GM19193 (cell line): ENCODE data around the gene RTN4RL1.
A peak's percentile ranks its signal among the peaks of the same experiment; 100 is the strongest.

Source experiments
- POLR2A ChIP-seq: IDR thresholded peaks from 4 replicates; pipeline ENCODE4 v1.6.1; 2011; ENCODE audit not compliant: insufficient read depth, insufficient read length; ENCODE audit errors: extremely low read depth

The RTN4RL1 gene

DNA sequence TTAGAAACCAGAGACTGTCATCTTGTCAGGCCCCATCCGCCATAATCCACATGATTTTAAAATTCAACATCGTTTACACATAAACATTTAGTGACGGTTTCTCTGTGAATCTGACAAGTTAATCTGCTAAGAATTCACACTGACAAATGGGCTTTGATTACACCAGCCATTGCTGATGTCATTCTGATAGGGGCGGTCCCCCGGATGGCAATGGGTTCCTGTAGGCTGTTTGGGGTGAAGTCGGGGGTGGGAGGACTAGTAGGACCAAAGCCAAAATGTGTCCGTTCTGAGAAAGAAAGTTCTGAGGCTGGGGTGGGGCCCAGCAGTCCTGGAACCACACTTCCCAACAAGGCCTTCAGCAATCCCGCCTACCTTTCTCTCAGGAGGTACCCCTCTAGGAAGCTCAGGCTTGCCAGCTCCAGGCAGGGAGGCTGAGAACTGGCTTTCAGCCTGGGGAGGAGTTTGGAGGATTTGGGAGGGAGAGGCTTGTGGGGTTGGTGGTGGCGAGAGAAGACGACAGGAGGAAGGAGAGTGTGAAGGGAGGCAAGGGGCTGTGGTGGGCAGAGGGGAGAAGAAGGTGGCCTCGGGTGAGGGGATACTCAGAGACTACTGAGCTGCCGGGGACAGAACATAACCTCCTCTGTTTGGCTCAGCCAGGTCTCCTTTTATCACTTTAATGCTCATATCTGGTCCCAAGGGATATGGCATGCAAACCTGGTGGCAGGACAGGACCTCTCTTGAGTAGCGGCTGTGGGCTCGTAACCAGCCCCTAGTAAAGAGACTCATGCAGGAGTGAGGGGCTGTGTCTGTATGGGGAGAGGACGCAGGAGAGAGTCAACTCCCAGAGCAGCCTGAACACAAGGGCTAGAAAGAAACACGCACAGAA, 38.4 kb upstream of the RTN4RL1 start:
- peak; percentile 3 for TF ChIP-seq POLR2A

DNA sequence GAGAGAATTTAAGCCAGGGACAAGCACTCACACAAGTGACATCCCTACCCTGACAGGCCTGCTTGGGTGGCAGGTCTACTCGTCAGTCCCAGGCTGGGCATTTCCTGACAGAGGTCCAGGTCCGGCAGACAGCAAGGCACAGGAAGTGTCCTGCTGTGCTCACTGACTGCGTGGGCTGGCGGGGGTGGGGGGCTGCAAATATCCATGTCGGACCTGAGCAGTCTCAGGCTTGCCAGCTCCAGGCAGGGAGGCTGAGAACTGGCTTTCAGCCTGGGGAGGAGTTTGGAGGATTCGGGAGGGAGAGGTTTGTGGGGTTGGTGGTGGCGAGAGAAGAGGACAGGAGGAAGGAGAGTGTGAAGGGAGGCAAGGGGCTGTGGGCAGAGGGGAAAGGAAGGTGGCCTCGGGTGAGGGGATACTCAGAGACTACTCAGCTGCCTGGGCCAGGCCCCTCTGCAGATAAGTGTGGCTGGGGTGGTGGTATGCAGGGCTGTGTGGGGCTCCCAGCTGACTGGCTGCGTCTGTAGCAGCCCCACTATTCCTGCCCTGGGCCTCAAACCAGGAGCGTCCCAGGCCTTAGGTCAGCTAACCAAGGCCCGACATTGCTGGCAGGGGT, 37.5 kb upstream of the RTN4RL1 start:
- TF ChIP-seq POLR2A: no peak

DNA sequence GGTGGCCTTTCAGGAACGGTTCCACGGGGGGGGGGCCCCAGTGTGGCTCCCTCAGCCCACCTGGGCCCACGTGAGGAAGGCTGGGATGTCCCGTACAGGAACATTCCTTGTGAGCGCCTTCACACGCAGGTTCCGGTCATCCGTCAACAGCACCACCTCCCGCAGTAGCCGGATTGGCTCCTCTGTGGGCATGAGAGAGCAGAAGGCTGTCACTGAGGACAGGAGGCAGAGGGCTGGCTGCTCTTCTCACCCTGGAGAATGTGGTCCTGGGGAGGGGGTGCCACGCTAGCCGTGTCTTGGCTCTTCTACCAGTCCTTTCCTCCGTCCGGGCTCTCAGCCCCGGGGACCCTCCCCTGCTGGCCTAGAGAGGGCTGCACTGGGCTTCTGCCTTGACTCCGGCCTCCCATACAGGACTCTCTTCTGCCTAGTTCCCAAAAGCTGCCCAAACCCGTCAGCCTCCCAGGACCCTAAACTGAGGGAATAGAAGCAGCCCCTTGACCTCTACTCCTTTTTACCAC, 36.4 kb upstream of the RTN4RL1 start:
- no peak for TF ChIP-seq POLR2A

DNA sequence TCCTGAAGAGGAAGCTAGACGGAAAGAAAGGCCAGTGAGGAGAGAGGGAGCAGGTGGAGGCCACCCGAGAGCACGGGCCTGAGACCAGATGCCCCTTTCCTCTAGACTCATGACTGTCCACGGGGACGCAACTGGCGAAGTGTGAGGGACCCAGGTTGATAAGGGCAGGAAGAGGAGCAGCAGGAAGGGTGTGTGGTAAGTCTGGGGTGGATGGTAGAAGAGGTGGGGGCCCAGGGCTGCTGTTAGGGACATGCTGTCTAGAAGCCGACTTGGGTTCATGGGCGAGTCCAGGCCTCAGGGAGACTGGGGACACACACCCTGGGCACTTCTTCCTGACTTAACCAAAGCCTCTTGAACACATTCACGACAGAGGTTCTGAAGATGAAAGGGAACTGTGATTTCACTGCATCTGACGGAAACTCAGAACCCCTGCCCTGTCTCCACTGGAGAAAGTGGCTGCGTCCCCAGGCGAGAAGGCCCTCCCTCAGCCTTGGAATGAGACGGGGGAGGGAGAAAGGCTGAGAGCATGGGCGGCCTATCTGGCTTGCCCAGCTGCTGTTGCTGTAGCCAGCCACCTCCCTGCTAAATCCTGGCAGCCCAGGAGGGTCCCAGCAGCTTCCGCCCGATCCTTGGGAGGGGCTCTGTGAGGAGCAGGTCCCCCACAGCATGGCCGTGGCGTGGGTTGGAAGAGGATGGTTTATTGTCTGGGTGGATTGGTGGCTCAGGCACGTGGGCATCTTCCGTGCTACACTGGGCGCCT, 35.7 kb upstream of the RTN4RL1 start:
- no peak for TF ChIP-seq POLR2A

DNA sequence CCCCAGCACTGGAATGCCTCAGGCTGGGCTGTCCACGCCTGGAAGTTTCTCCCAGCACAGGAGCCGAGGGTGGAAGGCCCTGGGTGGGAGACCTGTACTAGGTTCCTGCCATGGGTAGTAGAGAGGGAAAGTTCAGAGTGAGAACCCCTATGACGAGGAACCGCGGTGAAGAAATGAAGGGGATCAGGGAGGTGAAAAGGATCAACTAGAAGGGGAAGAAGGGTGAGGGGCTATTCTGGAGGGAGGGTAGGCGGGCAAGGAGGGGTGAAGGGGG, 35.2 kb upstream of the RTN4RL1 start:
- TF ChIP-seq POLR2A: peak; percentile 23

DNA sequence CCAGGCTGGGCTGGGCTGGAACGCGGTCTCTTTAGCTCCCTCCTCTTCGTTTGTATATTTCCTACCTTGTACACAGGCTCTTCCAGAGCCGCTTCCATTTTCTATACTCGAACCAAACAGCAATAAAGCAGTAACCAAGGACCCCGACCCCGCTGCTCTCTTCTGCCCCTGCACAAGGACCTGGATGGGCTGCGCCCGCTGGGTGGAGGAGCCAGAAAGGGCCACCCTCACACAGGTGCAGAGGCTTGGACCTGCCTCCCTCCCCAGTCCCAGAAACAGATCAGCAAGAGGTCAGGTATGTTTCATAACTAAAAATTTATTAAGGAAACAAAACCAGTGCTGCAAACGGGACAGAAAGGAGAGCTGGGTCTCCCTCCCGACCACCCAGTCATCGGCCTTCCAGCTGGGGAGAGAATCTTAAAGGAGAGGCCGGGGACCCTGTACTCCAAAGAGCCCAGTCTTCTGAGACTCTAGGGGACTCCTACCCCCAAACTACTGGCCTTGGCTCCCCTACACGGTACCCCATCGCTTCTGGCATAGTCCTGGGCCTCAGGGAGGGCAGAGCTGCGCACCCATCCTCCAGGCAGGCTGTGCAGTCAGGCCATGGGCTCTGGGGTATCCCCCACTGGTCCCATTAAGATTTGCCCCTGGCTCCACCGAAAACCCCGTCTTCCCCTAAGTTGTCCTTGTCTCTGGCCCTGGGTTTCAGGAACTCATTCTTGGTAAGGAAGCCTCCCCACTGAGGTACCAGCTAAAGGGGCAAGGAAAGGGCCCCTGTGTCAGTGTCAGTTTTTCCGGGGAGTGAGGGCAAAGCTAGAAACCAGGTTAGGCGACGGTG, 34.6 kb upstream of the RTN4RL1 start:
- no peak for TF ChIP-seq POLR2A

DNA sequence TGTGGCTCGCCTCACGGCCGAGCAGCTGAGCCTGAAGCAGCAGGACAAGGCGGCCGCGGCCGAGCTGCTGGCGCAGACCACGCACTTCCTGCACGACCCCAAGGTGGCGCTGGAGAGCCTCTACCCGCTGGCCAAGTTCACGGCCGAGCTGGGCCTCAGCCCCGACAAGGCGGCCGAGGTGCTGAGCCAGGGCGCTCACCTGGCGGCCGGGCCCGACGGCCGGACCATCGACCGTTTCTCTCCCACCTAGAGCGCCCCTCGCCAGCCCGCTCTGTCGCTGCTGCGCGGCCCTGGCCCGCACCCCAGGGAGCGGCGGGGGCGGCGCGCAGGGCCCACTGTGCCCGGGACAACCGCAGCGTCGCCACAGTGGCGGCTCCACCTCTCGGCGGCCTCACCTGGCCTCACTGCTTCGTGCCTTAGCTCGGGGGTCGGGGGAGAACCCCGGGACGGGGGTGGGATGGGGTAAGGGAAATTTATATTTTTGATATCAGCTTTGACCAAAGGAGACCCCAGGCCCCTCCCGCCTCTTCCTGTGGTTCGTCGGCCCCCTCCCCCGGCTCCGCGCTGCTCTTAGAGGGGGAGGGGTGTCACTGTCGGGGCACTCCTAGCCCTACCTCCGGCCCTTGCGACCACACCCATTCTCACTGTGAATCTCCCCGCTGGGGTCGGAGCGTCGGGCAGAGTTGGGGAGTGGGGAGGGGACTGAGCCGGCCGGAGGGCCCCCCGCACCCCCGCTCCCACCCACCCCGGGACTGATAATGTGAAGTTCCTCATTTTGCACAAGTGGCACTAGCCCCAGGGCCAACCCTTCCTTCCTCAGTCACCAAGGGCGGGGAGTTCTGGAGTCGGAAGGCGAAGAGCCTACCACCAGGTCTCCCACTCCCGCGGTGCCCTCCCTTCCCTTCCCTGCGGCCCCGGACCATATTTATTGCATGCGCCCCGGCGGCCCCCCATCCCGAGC, 33.7 kb upstream of the RTN4RL1 start:
- TF ChIP-seq POLR2A: peak; percentile 18

DNA sequence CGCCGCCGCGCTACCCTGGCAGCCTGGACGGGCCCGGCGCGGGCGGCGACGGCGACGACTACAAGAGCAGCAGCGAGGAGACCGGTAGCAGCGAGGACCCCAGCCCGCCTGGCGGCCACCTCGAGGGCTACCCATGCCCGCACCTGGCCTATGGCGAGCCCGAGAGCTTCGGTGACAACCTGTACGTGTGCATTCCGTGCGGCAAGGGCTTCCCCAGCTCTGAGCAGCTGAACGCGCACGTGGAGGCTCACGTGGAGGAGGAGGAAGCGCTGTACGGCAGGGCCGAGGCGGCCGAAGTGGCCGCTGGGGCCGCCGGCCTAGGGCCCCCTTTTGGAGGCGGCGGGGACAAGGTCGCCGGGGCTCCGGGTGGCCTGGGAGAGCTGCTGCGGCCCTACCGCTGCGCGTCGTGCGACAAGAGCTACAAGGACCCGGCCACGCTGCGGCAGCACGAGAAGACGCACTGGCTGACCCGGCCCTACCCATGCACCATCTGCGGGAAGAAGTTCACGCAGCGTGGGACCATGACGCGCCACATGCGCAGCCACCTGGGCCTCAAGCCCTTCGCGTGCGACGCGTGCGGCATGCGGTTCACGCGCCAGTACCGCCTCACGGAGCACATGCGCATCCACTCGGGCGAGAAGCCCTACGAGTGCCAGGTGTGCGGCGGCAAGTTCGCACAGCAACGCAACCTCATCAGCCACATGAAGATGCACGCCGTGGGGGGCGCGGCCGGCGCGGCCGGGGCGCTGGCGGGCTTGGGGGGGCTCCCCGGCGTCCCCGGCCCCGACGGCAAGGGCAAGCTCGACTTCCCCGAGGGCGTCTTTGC, 32.8 kb upstream of the RTN4RL1 start:
- peak; percentile 22 for TF ChIP-seq POLR2A

DNA sequence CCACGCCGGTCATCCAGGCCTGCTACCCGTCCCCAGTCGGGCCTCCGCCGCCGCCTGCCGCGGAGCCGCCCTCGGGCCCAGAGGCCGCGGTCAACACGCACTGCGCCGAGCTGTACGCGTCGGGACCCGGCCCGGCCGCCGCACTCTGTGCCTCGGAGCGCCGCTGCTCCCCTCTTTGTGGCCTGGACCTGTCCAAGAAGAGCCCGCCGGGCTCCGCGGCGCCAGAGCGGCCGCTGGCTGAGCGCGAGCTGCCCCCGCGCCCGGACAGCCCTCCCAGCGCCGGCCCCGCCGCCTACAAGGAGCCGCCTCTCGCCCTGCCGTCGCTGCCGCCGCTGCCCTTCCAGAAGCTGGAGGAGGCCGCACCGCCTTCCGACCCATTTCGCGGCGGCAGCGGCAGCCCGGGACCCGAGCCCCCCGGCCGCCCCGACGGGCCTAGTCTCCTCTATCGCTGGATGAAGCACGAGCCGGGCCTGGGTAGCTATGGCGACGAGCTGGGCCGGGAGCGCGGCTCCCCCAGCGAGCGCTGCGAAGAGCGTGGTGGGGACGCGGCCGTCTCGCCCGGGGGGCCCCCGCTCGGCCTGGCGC, 32.1 kb upstream of the RTN4RL1 start:
- no peak for TF ChIP-seq POLR2A

DNA sequence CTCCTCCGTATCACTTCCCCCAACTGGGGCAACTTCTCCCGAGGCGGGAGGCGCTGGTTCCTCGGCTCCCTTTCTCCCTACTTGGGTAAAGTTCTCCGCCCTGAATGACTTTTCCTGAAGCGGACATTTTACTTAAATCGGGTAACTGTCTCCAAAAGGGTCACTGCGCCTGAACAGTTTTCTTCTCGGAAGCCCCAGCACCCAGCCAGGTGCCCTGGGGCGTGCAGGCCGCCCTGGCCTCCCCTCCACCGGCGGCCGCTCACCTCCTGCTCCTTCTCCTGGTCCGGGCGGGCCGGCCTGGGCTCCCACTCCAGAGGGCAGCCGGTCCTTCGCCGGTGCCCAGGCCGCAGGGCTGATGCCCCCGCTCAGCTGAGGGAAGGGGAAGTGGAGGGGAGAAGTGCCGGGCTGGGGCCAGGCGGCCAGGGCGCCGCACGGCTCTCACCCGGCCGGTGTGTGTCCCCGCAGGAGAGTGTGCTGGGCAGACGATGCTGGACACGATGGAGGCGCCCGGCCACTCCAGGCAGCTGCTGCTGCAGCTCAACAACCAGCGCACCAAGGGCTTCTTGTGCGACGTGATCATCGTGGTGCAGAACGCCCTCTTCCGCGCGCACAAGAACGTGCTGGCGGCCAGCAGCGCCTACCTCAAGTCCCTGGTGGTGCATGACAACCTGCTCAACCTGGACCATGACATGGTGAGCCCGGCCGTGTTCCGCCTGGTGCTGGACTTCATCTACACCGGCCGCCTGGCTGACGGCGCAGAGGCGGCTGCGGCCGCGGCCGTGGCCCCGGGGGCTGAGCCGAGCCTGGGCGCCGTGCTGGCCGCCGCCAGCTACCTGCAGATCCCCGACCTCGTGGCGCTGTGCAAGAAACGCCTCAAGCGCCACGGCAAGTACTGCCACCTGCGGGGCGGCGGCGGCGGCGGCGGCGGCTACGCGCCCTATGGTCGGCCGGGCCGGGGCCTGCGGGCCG, 31.4 kb upstream of the RTN4RL1 start:
- TF ChIP-seq POLR2A: peak; percentile 13
